Trophoblast cell (in vitro differentiated cells and primary cell): ENCODE measurements around the gene SP7.

Experiments used
- DNase-seq, 2 donors: peaks; one replicate each; pipeline ENCODE4 v3.0.0-alpha.2; 2016
- H2AFZ ChIP-seq: 2 replicates; pipeline ENCODE4 v1.6.1; 2013; ENCODE audit warnings: low read length, moderate library complexity, mild to moderate bottlenecking; ENCODE audit not compliant: insufficient read depth, poor library complexity
- H2AK5ac ChIP-seq: 2 replicates; pipeline ENCODE4 v1.6.1; 2013; ENCODE audit warnings: mild to moderate bottlenecking, low read length
- H2BK120ac ChIP-seq: 2 replicates; pipeline ENCODE4 v1.6.1; 2013; ENCODE audit warnings: low read length, mild to moderate bottlenecking, moderate library complexity; ENCODE audit not compliant: insufficient read depth, poor library complexity
- H2BK12ac ChIP-seq: 2 replicates; pipeline ENCODE4 v1.6.1; 2013; ENCODE audit warnings: mild to moderate bottlenecking, low read length, moderate library complexity
- H2BK5ac ChIP-seq: 2 replicates; pipeline ENCODE4 v1.6.1; 2013; ENCODE audit warnings: low read length, low read depth, moderate library complexity, mild to moderate bottlenecking; ENCODE audit not compliant: poor library complexity
- H3K14ac ChIP-seq: 2 replicates; pipeline ENCODE4 v1.6.1; 2013; ENCODE audit warnings: mild to moderate bottlenecking, low read length
- H3K18ac ChIP-seq: 2 replicates; pipeline ENCODE4 v1.6.1; 2013; ENCODE audit warnings: mild to moderate bottlenecking, low read length
- H3K23ac ChIP-seq: 2 replicates; pipeline ENCODE4 v1.6.1; 2013; ENCODE audit warnings: low read length
- H3K27ac ChIP-seq: 2 replicates; pipeline ENCODE4 v1.5.1; 2013; ENCODE audit warnings: low read depth, mild to moderate bottlenecking, inconsistent platforms, low read length, moderate library complexity
- H3K27me3 ChIP-seq: 2 replicates; pipeline ENCODE4 v1.6.1; 2013; ENCODE audit warnings: inconsistent platforms, mild to moderate bottlenecking, low read length, moderate library complexity; ENCODE audit not compliant: insufficient read depth
- H3K36me3 ChIP-seq, 2 experiments: 1 replicate in 1 of 2; 2 replicates in 1 of 2; pipeline ENCODE4 v1.6.1; 2013; ENCODE audit warnings: low read length in 2 of 2, mild to moderate bottlenecking in 2 of 2, moderate library complexity in 1 of 2; ENCODE audit not compliant: insufficient read depth in 2 of 2, control insufficient read depth in 1 of 2
- H3K4ac ChIP-seq: 2 replicates; pipeline ENCODE4 v1.6.1; 2013; ENCODE audit warnings: low read depth, mild to moderate bottlenecking, low read length, moderate library complexity
- H3K4me1 ChIP-seq, 2 experiments: 1 replicate in 1 of 2; 2 replicates in 1 of 2; pipeline ENCODE4 v1.6.1; 2013; ENCODE audit warnings: low read length in 2 of 2, mild to moderate bottlenecking in 2 of 2, moderate library complexity in 1 of 2; ENCODE audit not compliant: insufficient read depth in 2 of 2, control insufficient read depth in 1 of 2
- H3K4me2 ChIP-seq: 2 replicates; pipeline ENCODE4 v1.6.1; 2013; ENCODE audit warnings: inconsistent platforms, mild to moderate bottlenecking, low read length, moderate library complexity
- H3K4me3 ChIP-seq: 2 replicates; pipeline ENCODE4 v1.5.1; 2013; ENCODE audit warnings: mild to moderate bottlenecking, low read depth, low read length, inconsistent platforms
- H3K79me1 ChIP-seq: one replicate; pipeline ENCODE4 v1.6.1; 2013; ENCODE audit warnings: low read length
- H3K79me2 ChIP-seq: 2 replicates; pipeline ENCODE4 v1.6.1; 2013; ENCODE audit warnings: low read length, mild to moderate bottlenecking; ENCODE audit not compliant: control insufficient read depth, insufficient read depth, poor library complexity
- H3K9ac ChIP-seq: 2 replicates; pipeline ENCODE4 v1.6.1; 2013; ENCODE audit warnings: mild to moderate bottlenecking, low read length
- H3K9me3 ChIP-seq: 2 replicates; pipeline ENCODE4 v1.6.1; 2013; ENCODE audit warnings: low read depth, mild to moderate bottlenecking, control low read depth, inconsistent platforms, low read length; ENCODE audit not compliant: insufficient read depth
- H4K12ac ChIP-seq: 2 replicates; pipeline ENCODE4 v1.6.1; 2013; ENCODE audit warnings: low read depth, mild to moderate bottlenecking, low read length, moderate library complexity
- H4K8ac ChIP-seq: 2 replicates; pipeline ENCODE4 v1.6.1; 2013; ENCODE audit warnings: low read depth, mild to moderate bottlenecking, low read length, moderate library complexity
- H4K91ac ChIP-seq: one replicate; pipeline ENCODE4 v1.6.1; 2013; ENCODE audit warnings: low read depth, mild to moderate bottlenecking, low read length, moderate library complexity
- WGBS: extraction: QIAGEN DNeasy Blood & Tissue Kit; methylation state at CpG from one replicate; pipeline ENCODE4 v1.1.7; 2013; ENCODE audit warnings: missing lambda C conversion rate; ENCODE audit not compliant: insufficient read length, insufficient coverage; ENCODE audit errors: extremely low coverage; 5-methylcytosine and 5-hydroxymethylcytosine counted together

Gene SP7

DNA sequence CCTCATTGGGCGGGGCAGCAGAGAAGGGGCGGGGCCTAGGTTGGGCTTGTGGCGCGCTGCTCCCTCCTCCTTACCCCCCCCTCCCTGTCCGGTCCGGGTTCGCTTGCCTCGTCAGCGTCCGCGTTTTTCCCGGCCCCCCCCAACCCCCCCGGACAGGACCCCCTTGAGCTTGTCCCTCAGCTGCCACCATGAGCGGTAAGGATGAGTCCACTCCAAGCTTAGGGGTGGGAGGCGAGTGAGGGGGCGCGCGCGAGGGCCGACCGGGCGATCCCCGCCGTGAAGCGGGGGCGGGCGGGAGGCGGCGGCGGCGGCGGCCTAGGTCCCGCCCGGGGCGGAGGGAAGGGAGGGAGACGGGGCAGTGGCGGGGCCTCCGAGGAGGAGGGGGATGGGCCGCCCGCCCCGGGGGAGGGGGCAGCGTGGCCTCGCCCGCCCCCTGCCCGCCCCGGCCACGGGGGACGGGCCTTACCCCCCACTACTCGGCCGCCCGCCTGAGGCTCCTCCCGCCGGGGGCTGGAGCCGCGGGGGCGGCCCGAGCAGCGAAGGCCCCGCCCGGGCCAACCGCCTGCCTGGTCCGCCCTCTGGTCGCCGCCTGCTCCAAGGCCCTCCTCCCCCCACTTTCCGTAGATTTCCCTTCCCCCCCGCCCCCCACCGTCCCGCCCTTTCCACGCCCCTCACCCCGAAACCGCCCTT is 44.1 kb upstream of the SP7 start, which contains the start of gene SP1:
Gene SP1, plus strand, starts transcription at position 73 of the 690 bp plus-strand sequence. Its CDS starts 116 bp downstream, at position 189.
- H3K27me3 ChIP-seq = no peaks in the 10 kb centered on the region

DNA sequence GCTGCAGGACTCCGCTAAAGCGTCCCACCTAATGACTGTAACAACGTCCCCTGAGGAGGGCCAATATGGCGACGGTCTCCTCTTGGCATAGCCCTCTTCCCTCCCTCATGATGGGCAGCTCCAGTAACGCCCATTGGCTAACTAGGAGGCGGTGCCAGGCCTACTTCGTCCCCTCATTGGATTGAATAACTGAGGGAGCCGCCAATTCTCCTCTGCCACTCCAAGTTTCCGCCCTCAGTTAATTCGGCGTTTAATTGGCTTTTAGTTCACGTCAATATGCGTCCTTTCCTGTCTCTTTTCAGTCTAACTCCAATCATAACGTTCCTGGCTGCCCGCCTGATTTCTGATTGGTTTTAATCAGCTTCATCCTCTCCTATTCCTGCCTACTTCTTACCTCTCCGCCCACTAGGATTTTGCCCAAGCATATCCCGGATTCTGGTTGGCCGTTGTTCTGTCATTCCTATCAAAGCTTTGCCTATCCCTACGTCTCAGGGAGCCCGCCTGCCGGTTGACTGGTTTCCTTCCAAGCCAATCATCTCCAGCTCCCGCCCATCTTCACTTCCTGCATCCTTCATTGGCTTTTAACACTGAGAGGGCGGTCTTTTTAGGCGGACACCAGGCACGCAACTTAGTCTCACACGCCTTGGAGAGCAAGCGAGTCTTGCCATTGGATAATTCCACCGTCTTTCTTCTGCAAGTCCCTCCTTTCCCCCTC is 43.4 kb upstream of the SP7 start:
- H3K4ac ChIP-seq = peak overlapping the region; percentile 41
- peak overlapping the region; percentile 86 for H4K8ac ChIP-seq
- H3K4me3 ChIP-seq = peak overlapping the region; percentile 58
- H2BK5ac ChIP-seq = peak overlapping the region; percentile 93
- no peak overlapping the region for H3K23ac ChIP-seq
- peak overlapping the region; percentile 96 for H3K18ac ChIP-seq
- peak overlapping the region; percentile 88 for H3K27ac ChIP-seq
- H2BK120ac ChIP-seq = peak overlapping the region; percentile 69
- peaks cover 20 to 22% of the 10 kb centered on the region in 2 experiments for H3K36me3 ChIP-seq
- H3K9ac ChIP-seq = peak overlapping the region; percentile 37
- H3K79me2 ChIP-seq = peaks cover 15% of the 10 kb centered on the region
- H2BK12ac ChIP-seq = no peak overlapping the region
- DNase-seq = peak; percentile 100
- peak overlapping the region; percentile 96 for H3K14ac ChIP-seq
- peak overlapping the region; percentile 92 for H4K91ac ChIP-seq
- peaks cover 2% of the 10 kb centered on the region for H3K9me3 ChIP-seq
- H4K12ac ChIP-seq = peak overlapping the region; percentile 94
- no peaks in the 10 kb centered on the region for H3K27me3 ChIP-seq
- H3K4me2 ChIP-seq = peak overlapping the region; percentile 69
- peak overlapping the region; percentile 53 for H2AFZ ChIP-seq
- H2AK5ac ChIP-seq = peak overlapping the region; percentile 42
- H3K79me1 ChIP-seq = peaks cover 10% of the 10 kb centered on the region
- peaks cover 11 to 21% of the 10 kb centered on the region in 2 experiments for H3K4me1 ChIP-seq
- WGBS = no CpG with 5 or more reads among the region's 29 CpGs

More for the DNA sequence above, 44.1 kb upstream of the SP7 start, which contains the start of gene SP1:
- Histone ChIP-seq H3K36me3 (peaks cover 22 to 27% of the 10 kb centered on the region in 2 experiments), H3K9me3 (peaks cover 2% of the 10 kb centered on the region), H2AK5ac (peak within 1 kb of the TSS; percentile 42), H2BK120ac (peak within 1 kb of the TSS; percentile 74), H3K23ac (no peak within 1 kb of the TSS), H3K79me2 (peaks cover 16% of the 10 kb centered on the region), H3K4me3 (peak within 1 kb of the TSS; percentile 86), H4K12ac (peak within 1 kb of the TSS; percentile 94), H3K14ac (peak within 1 kb of the TSS; percentile 96), H2BK12ac (no peak within 1 kb of the TSS), H3K4ac (peak within 1 kb of the TSS; percentile 54), H2BK5ac (peak within 1 kb of the TSS; percentile 93), H3K4me1 (peaks cover 13 to 22% of the 10 kb centered on the region in 2 experiments), H3K4me2 (peak within 1 kb of the TSS; percentile 69), H3K27ac (peak within 1 kb of the TSS; percentile 99), H3K9ac (peak within 1 kb of the TSS; percentile 80), H4K91ac (peak within 1 kb of the TSS; percentile 99), H4K8ac (peak within 1 kb of the TSS; percentile 87), H3K18ac (peak within 1 kb of the TSS; percentile 96), H2AFZ (peak within 1 kb of the TSS; percentile 53), H3K79me1 (peaks cover 10% of the 10 kb centered on the region)
- no CpG with 5 or more reads among the region's 71 CpGs for WGBS
- DNase-seq = peak; percentile 92 to 94

DNA sequence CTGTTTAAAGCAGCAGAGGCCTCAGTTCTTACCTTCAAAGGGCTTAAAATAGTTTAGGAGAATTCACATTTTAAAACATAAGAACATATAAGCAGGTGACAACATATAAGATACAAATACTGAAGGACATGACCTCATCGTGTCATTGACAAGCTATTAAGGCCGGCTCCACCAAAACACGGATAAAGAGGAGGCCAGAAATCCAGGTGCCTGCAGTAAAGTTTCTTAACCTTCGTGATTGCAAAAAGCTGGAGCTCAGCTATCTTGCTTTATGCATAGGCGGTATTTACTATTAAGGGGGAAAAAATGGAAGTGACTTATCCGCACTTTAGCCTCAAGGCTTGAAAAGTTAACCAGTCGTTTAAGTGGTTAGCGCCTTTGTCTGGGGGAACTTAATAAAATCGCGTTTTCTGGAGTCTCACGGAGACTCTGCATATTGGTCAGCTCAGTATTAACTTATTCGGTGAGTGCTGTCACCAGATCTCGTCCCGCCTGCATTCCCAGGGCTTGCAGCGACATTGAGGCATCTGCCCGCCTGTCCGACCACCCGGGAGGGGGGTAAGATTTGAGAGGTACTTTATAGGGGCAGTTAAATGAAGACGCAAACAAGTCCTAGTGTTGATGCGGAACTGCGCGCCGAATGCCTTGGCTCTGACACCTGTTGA is 42.7 kb upstream of the SP7 start:
- Histone ChIP-seq H2BK5ac (peak overlapping the region; percentile 93), H4K91ac (peak overlapping the region; percentile 92), H4K12ac (peak overlapping the region; percentile 94), H3K9me3 (peaks cover 2% of the 10 kb centered on the region), H3K79me1 (peaks cover 11% of the 10 kb centered on the region), H3K4ac (peak overlapping the region; percentile 41), H3K27me3 (no peaks in the 10 kb centered on the region), H2BK120ac (peak overlapping the region; percentile 69), H2AK5ac (peak overlapping the region; percentile 42), H3K79me2 (peaks cover 12% of the 10 kb centered on the region), H3K9ac (peak overlapping the region; percentile 37), H3K14ac (peak overlapping the region; percentile 96), H4K8ac (peak overlapping the region; percentile 86), H3K27ac (peak overlapping the region; percentile 88), H3K4me1 (peaks cover 11 to 20% of the 10 kb centered on the region in 2 experiments), H2BK12ac (no peak overlapping the region), H3K36me3 (peaks cover 16 to 17% of the 10 kb centered on the region in 2 experiments), H3K23ac (no peak overlapping the region), H2AFZ (peak overlapping the region; percentile 53), H3K18ac (peak overlapping the region; percentile 96), H3K4me2 (peak overlapping the region; percentile 69), H3K4me3 (peak overlapping the region; percentile 58)
- WGBS = no CpG with 5 or more reads among the region's 23 CpGs
- peak in 1 of 2 donors; percentile 15 for DNase-seq

DNA sequence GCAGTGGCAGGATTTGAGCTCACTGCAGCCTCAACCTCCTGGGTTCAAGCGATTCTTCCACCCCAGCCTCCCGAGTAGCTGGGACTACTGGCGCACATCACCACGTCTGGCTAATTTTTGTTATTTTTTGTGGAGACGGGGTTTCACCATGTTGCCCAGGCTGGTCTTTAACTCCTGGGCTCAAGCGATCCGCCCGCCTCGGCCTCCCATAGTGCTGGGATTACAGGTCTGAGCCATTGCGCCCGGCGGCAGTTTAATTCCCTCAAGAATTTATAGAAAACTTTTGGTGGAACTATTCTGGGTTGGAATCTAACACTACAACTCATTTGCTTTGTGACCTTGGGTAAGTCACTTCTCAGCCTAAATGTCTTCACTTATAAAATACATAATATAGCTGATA is 42.1 kb upstream of the SP7 start:
- Histone ChIP-seq H2AK5ac (peak overlapping the region; percentile 59), H3K23ac (no peak overlapping the region), H4K12ac (no peak overlapping the region), H3K27ac (no peak overlapping the region), H4K91ac (no peak overlapping the region), H3K27me3 (no peaks in the 10 kb centered on the region), H2AFZ (no peak overlapping the region), H3K4me1 (peaks cover 10 to 17% of the 10 kb centered on the region in 2 experiments), H3K79me2 (peaks cover 12% of the 10 kb centered on the region), H2BK5ac (no peak overlapping the region), H3K14ac (no peak overlapping the region), H3K4me2 (no peak overlapping the region), H3K79me1 (peaks cover 11% of the 10 kb centered on the region), H2BK120ac (no peak overlapping the region), H3K36me3 (peaks cover 14% of the 10 kb centered on the region in 2 experiments), H3K9ac (no peak overlapping the region), H3K18ac (no peak overlapping the region), H2BK12ac (no peak overlapping the region), H3K4ac (no peak overlapping the region), H3K9me3 (peaks cover 2% of the 10 kb centered on the region), H3K4me3 (no peak overlapping the region), H4K8ac (peak overlapping the region; percentile 13)
- no peak for DNase-seq
- no CpG with 5 or more reads among the region's 12 CpGs for WGBS
